CD4-positive, alpha-beta T cell treated with Interleukin-15 for 4 hours (primary cell): ENCODE data around the gene C2orf92.
A peak's percentile ranks its signal among the peaks of the same experiment; 100 is the strongest.
"Not testable (repeated sequence)": the region's sequence is repeated elsewhere in the genome, so short reads cannot be mapped to it uniquely, and the experiment has no call there.

Experiments
- DNase-seq: peaks from one replicate; pipeline ENCODE4 v3.0.0-alpha.2; 2020; ENCODE audit warnings: low spot score

The C2orf92 gene

DNA sequence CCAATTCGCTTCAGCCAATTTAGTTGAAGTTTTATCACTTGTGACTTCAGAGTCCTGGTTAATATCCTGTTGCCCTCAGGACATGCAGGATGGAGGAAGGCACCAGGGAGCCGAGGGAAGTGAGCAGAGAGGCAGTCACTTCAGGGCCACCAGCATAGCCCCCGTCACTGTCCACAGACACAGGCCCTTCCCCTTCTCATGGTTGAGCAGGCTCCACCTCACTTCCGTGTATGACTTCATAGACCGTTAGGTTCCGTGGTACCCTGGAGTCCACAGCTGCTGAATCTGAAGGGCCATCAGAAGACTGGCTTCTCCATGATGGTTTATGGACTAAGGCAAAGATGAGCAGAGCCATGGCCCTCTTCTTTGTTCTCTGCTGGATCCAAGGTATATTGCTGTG, at the start of gene C2orf92:
Gene C2orf92, plus strand, starts transcription at position 266 of the 400 bp plus-strand sequence. Its CDS starts 76 bp downstream, at position 342.
- no peak for DNase-seq

DNA sequence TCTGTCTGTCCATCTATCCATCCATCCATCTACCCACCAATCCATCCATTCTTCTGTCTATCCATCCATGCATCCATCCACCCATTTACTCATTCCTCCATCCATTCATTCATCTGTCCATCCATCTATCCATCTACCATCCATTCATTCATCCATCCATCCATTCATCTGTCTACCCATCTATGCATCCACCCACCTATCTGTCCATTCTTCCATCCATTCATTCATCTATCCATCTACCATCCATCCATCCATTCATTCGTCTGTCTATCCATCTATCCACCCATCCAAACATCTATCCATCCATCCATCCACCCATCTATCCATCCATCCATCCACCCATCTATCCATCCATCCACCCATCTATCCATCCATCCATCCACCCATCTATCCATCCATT, 49.0 kb upstream of the C2orf92 start:
- DNase-seq = not testable (repeated sequence)

DNA sequence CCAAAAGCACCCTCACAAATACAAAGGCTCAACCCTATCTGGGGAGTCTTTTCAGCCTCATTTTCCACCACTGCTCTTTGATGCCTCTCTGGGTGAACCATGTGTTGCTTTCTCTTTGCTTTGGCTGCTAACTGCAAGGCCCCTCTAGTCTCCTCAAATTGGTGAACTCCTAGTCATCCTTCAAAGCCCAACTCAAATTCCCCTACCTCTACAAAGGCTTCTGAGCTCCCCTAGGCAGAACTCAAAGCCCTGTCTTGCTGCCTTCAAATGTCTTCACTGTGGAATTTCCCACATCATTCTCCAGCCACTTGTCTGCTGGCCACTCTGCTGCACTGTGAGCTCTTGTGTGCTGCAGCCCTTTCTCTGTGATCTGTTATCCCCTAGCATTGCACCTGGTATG, 46.5 kb upstream of the C2orf92 start:
- not testable (repeated sequence) for DNase-seq

DNA sequence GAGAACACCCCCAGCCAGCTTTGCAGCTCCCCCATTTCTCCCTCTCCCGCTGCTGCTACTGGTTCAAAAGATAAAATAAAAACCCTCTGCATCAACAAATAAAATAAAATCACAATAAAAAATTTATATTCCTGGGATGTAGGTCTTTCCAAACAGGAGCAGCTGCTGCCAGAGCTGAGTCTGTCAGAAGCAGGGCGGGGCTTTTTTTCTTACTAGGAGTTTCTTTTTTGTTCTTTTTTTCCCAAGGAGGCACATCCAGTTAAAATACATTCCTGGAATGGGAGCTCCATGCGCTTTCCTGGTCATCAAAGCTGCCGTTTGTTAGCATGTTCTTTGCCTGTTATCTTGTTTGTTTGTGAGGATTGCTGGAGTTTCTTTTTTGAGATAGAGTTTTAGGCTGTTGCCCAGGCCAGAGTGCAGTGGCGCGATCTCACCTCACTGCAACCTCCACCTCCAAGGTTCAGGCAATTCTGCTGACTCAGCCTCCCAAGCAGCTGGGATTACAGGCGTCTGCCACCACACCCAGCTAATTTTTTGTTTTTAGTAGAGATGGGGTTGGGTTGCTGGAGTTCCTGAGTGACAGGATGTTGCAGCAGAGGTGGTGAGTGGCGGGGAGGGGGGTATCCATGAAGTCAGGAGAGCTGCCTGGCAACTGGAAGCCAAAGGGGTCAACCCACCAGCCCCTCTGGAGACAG, 44.0 kb upstream of the C2orf92 start:
- DNase-seq = not testable (repeated sequence)

DNA sequence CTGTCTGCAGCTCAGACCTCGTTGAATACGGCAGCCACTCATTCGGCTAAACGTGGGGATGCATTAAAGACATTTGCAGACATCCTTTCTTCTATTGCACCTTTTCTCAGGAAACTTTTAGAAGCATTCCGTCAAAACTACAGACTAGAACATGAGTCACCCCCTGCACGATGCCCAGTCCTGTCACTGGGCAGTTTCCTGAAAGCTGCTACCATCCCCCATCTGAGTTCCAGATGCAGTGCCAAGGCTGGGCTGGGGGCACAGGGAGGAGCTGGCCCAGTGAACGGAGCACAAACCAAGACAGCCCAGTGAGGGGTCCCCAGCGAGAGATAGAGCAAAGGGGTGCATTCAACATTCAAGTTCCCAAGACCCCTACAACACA, 43.5 kb upstream of the C2orf92 start:
- DNase-seq = not testable (repeated sequence)

DNA sequence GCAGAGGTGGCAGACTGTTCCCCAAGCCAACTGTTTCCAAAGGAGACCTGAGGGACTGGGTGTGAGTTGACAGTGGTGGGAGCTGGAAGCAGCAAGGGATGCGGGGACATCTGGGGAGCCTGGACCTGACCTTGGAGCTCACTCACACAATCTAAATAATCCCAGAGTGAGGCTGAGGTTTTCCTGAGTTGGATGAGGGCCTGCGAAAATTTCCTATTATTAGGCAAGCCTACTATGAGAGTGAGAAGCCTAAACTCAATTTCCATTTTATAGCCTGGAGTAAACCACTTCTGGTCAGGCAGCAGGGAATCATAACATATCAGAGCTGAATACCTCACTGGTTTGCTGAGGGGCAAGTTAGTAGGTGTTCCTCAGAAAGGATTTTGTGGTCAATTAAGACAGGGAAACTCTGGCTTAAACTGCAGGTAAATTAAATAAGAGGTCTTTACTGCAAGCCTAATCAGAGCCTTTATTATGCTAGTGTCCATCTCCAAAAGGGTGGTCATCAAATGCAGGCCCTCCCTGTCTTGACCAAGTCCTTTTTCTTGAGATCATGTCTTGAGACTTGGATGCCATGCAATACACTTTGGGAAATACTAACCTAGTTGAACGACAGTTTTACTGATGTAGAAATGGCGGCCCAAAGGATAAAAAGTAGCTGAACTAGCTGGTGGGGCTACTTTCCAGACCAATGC, 25.3 kb upstream of the C2orf92 start:
- DNase-seq = no peak

DNA sequence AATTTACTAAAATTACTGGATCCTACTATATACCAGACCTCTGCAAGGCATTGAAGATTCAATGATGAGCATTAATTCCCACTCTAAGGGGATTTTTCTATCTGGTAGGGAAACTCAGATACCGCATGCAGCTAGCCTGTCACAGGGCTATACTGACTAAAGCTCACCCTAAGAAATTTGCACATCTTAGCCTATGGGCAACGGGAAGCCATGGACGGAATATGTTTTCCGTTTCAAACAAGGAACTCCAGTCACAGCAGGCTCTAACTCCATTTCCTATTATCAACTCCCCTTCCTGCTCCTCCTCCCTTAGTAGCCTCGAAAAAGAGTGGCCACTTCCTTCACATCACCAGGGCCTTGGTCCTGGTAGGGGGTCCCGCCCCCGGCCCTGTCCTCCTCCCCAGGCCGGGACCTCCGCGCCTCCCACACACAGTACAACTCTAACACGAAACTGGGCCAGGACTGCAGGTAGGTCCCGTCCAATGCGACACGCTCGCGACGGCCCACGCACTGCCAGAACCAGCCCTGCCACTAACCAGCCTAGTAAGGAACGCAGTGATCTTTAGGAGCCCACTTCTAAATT, 24.3 kb upstream of the C2orf92 start:
- DNase-seq = no peak

DNA sequence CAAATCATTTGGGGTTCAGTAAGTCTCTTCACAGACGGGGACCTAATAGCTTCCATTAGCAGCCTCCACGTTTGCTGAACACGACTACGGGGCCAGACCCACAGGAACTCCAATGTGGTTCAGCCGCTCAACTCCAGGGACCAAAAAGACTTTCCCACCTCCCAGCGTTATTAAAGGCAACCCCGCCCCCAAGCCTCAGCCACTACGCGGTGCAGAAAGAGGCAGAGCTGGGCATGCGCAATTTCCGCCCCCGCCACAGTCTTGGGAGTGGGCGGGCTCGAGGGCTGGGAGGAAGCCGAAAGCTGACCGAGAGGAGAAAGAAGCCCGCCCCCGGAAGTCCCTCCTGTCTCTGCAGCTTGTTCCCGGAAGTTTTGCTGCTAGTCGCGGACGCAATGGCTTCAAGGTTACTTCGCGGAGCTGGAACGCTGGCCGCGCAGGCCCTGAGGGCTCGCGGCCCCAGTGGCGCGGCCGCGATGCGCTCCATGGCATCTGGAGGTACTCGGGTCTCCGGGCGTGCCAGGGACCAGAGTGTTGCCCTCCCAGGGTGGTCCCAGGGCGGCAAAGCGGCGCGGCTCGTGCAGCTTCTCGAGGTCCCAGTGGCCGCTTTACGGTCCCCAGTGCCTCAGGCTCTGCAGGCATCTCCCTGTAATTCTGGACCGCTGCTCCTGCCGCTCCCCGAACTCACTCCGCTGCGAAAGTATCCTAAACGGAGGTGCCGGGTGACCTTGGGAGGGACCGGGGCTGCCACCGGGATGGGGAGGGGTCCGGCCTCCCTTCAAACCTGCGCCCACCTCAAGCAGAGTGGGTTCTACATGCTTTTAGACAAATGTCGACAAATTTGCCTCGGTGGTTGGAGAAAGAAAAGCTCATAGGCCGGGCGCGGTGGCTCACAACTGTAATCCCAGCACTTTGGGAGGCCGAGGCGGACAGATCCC, 23.6 kb upstream of the C2orf92 start, which contains the start of gene COX5B:
Gene COX5B, plus strand, starts transcription at position 368 of the 935 bp plus-strand sequence. Its CDS starts 25 bp downstream, at position 393.
- peak; percentile 98 for DNase-seq

DNA sequence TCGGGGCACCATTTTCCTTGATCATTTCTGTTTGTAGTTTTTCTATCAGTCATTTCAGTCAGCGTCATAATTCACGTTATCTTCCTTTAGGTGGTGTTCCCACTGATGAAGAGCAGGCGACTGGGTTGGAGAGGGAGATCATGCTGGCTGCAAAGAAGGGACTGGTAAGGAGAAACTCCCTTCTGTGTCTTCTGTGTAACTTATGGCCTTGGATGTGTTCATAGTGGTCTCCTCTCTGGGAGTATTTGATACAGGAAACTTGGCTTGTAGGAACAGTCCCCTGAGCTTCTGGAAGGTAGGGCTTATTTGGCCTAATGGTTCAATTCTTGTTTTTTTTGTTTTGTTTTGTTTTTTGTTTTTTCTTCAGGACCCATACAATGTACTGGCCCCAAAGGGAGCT, 22.5 kb upstream of the C2orf92 start:
- DNase-seq = no peak

DNA sequence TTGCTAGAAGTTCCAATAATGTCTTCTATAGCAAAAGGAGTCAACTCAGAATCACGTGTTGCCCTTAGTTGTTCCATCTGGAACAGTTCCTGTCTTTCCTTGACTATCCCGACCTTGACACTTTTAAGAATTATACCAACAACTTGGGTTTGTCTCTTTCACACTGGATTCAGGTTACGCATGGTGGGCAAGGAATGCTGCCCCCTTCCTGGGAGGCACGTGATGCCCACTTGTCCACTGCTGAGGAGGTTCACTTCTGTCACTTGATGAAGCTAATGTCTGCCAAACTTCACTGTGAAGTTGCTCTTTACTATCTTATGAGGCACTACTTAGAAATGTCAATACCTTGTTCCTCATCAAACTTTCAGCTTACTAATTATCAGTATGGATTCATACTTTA, 18.4 kb upstream of the C2orf92 start:
- no peak for DNase-seq

DNA sequence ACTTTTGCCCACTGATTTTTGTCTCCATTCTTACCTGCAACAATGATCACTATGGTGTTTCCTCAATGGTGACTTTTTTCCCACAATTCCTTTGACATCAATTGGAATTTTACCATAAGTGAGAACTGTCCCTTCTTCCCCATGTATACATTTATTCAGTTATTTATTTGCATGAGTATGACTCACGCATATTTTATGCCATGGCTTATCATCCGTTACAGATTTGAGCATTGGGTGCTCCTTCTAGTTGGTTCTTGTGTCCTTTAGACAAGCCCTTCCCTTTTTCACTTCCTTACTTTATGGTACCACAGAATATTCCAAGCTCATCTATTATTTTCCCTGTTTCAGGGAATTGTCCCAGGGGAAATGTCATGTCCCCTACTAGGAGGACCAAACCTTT, 16.0 kb upstream of the C2orf92 start:
- DNase-seq = no peak

DNA sequence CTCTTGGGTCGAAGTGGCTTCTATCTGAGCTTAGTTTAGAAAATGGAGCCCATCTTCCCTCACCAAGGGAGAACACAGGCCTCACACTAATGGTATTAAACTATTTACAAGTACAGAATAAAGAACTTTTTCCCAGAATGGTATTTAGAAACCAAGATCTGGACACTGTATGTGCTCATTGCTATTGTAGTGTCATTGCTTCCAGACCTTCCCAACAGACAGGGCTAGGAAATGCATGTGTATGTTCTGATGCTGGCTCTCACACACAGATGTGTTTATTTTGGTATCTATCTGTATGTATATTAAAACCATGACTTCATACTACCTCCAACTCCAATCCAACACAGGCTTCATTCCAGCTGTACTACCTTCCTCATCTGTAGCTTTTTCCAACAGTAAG, 15.6 kb upstream of the C2orf92 start:
- DNase-seq = no peak

DNA sequence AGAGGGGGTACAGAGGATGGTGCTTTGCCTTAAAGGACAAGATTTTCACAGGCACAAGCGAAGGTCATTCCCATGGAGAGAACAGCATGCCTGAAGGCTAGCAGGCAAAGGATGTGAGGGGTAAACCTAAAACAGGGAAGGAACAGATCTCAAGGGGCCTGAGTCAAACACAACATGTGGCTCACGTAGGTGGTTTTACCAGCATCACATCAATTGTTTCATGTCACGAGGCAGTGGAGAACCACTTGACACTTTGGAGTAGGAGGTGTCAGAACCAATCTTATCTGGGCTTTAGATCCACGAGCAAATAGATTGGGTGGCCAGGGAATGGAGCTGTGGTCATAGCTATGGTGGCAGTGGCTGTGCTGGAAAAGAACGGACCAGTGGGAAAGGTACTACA, 15.2 kb upstream of the C2orf92 start:
- no peak for DNase-seq

DNA sequence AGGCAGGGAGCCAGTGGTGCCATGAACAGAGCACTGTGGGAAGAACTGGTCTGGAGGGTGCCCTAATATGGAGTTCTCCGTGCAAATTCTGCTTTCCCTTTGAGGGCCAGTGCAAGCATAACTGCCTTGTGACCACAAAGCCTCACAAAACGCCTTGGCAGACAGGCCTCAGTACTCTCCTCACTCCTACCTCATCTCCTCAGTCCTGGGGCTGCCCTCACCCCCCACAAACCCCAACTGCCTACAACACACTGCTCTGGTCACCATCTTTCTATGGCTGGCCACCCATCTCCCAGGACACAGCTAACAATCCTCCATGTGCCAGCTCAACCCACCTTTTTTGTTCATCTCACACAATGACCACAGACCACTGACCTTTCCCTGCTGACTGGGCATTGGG, 14.7 kb upstream of the C2orf92 start:
- DNase-seq = no peak

DNA sequence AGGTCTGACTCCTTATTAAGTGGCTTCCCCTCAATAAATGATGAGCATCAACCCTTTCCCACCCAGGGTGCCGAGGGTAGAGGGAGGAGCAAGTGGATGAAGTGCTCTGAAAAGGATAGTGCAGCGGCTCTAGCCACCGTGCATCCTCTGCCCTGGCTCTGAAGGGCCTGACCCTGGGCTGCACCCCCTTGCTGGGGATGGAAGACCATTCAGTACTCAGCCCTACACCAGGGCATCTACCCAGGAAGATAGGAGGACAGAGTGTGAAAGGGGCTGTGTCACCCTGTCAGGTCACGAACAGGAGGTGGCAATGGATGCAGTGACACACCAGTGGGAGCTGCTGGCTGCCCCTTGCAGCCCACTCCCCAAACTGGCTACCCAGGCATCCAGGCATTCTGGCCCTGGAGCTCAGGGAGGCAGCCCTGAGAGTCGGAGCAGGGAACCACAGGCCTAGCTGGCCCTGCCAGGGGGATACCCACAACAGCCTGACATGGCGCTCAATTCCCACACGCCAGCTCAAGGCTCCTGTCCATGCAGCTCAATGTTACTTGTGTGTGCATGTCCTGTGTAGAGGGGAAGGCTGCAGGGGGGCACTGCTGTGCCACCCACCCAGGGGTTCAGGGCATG, 13.3 kb upstream of the C2orf92 start:
- no peak for DNase-seq

DNA sequence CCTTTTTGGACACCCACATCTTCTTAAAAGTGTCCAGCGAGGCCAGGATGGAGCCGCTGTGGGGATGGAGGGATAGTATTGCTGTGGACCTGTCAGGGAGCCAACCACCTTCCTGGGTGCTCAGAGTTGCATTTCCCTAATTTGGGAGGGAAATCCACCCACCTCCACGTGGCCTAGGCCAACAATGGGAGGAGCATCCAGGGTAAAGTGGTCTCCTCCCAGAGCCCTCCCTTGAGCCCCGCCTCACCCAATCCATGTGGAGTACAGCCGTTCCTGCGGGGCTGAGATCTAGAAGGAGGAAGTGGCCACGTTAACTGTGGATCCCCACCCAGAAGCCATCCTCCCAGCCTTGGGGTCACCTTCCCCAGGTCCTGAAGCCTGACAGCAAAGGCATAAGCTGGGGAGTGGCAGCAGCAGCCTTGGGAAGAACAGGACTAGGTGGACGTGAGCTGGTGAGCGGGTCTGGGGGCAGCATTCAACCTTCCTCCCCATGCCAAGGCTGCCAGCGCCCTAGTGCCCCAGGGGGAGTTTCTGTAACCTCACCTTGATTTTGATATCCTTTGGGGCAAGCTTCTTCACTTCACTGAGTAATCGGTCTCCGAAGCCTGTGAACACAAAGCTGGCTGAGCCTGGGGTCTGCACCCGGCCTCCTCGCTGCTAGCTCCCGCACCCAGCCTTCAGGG, 12.5 kb upstream of the C2orf92 start:
- DNase-seq = no peak

DNA sequence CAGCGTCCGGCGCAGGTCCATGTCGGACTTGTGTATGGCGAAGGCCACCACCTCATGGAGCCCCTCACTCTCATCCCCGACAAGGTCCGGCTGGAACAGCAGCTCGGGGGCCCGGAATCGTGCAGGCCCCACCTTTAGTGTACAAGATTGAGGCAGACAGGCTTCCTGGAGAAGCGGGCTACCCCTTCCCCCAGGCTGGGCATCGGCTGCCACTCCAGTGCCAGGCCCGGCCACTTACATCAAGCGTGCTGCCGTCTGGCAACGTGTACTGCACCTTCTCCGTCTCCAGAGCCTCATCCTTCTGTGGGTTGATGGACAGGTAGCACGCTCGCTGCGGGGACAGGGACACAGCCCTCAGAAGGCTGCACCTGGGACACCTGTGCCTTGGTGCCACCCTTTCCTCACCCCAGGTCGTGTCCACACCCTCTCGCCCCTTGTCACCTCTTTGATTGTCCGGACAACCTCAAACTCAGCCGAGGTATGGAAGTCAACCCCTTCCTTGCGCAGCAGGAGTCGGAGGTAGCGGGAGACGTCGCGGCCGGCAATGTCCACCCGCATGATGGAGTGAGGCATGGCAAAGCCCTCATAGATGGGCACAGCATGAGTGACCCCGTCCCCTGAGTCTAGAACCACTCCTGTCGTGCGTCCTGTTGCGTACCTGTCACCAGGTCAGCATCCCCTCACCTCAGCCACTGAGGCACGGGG, 11.4 kb upstream of the C2orf92 start:
- no peak for DNase-seq

DNA sequence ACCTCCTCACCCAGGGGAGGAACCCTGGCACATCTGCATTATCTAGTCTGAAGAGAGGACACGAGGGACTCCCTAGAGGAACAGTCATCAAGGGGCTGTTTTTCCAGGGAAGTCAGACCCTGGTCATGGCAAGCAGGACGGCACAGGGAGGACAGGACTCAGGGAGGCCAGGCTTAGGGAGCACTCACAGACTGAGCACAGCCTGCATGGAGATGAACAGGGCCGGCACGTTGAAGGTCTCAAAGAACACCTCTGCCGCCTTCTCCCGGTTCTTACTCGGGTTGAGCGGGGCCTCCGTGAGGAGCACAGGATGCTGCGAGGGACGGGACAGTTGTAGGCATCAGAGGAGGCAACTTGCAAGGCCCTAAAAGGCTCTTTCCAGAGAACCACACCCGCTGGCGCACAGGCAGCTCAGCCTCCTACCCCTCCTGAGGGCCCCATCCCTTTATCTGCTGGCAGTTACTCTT, 10.8 kb upstream of the C2orf92 start:
- no peak for DNase-seq

DNA sequence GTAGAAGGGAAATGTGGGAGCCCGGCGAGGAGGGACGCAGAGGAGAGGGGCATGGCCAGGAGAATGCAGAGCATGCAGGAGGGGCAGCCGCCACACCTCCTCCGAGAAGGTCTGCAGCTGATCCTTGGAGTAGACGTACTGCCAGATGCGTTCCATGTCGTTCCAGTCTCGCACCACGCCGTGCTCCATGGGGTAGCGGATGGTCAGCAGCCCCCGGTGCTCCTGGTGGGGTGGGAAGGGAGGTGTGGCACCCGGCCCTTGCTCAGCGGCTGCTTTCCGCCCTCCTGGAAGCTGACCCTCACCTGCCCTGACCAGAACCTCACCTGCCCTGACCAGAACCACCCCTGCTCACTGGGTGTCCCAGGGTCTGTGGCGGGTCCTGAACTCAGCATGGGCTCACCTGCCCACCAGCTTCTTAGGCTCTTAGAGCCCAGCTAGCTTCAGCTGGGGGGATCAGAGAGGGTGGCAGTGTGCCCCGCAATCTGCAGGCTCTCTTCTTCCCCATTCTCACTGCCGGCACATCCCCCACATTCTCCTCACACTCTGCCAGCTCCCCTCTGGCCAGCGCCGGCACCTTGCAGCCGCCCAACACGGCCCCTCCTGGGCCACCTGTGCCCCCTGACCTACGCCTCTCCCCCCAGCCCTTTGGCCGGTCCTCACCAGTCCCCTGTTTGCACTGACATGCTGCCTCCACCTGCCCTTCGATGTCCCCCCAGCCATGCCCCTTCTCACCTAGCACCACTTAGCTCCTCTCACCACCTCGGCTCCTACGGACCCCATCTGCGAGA, 10.1 kb upstream of the C2orf92 start:
- DNase-seq = no peak
